Epithelial cell of proximal tubule (primary cell): ENCODE data around the gene TLL1. TPM values are rescaled to one million over a fixed set of nuclear protein-coding genes. Genes with fewer than 3 reads are reported as not detected.

ENCODE experiments used
- DNase-seq: peaks from one replicate; pipeline ENCODE4 v3.0.0-alpha.2; 2011; ENCODE audit warnings: low read depth
- H3K4me3 ChIP-seq: 2 replicates; pipeline ENCODE4 v1.5.1; 2011; ENCODE audit warnings: low read depth, mild to moderate bottlenecking, low read length
- CTCF ChIP-seq: conservative IDR thresholded peaks from 2 replicates; pipeline ENCODE4 v1.5.1; 2012; ENCODE audit warnings: low read depth, mild to moderate bottlenecking, low read length
- total RNA-seq: library from RNA; depleted of rRNA; stranded (reverse); fragments of >200 nt; gene quantifications from 2 replicates; pipeline ENCODE4 v1.2.3, GENCODE V29; 2015

The TLL1 gene
- total RNA-seq, 1 donor from 2014 or later, result 2.6 TPM

- H3K4me3 ChIP-seq, result no peak overlapping the region
- TF ChIP-seq CTCF, result no peak
- DNase-seq, result no peak
Measured at GRCh38 chr4:165986956-165987698, 114.1 kb downstream of the TLL1 start.

- DNase-seq, result no peak
- no peak overlapping the region for H3K4me3 ChIP-seq
- no peak for TF ChIP-seq CTCF
Measured at GRCh38 chr4:165991325-165992180, 118.5 kb downstream of the TLL1 start.

GRCh38 chr4:165992283-165992682 lies 119.2 kb downstream of the TLL1 start:
- no peak for TF ChIP-seq CTCF
- DNase-seq, result no peak
- no peak overlapping the region for H3K4me3 ChIP-seq

- H3K4me3 ChIP-seq, result no peak overlapping the region
- DNase-seq, result no peak
- no peak for TF ChIP-seq CTCF
Measured at GRCh38 chr4:165994701-165995100, 121.7 kb downstream of the TLL1 start.

- DNase-seq, result no peak
- H3K4me3 ChIP-seq, result no peak overlapping the region
- TF ChIP-seq CTCF, result no peak
Measured at GRCh38 chr4:166003811-166004210, 130.8 kb downstream of the TLL1 start.

GRCh38 chr4:166006217-166006616 lies 133.2 kb downstream of the TLL1 start:
- no peak for TF ChIP-seq CTCF
- no peak for DNase-seq
- H3K4me3 ChIP-seq, result no peak overlapping the region
